Measurements from ENCODE around the gene ELOA.
"Not testable (repeated sequence)": the region's sequence is repeated elsewhere in the genome, so short reads cannot be mapped to it uniquely, and the experiment has no call there.

Gene ELOA

DNA sequence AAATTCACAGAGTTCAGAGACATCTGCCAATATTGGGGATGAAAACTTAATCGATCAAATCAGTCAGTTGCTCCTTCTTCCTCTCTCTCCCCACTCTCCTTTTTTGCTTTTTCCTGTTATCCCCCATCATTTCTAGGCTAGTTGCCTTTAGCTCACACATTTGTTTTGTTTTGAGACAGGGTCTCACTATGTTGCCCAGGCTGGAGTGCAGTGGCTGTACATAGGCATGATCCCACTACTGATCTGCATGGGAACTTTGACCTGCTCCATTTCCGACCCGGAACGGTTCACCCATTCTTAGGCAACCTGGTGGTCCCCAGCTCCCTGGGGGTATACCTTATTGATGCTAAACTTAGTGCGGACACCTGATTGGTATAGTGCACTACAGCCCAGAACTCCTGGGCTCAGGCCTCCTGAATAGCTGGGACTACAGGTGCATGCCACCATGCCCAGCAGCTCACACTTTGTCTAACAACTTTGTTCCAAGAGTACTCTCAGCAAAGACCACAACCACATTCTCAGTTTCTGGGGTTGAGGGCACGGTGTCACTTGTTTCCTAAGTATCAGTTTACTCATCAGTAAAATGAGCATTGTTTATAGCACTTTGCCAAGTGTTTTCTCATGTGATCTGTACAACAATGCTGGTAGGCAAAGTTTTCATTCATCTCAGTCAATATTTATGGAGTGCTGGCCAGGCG is 6.7 kb upstream of the ELOA start:
- DNase-seq, result no peak

GRCh38 chr1:23741609-23742008 is 1.7 kb upstream of the ELOA start:
- no peak for DNase-seq

- no peak for DNase-seq
Observed at GRCh38 chr1:23742670-23743286, 493 bp upstream of the ELOA start.

- DNase-seq, result peak; percentile 33
Observed at GRCh38 chr1:23745515-23745914, 2.2 kb downstream of the ELOA start.

DNA sequence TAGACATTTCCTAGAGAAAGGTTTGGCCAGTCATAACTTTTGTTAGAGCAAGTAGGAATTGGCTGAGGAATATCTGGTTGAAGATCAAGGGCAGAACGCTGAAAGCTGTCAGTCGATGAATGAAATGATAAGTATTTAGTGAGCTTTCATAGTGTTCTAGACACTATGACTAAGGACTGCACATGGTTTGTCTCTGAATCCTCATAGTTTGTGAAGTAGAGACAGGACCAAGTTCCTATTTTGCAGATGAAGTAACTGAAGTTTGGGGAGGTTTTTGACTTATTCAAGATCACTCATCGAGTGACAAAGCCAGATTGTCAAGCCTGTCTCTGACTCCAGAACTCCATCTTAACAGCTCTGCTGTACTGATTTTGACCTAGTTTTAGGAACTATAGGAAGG is 4.7 kb downstream of the ELOA start:
- no peak for DNase-seq

GRCh38 chr1:23751050-23751814 is 8.0 kb downstream of the ELOA start:
- peak; percentile 57 for DNase-seq

DNA sequence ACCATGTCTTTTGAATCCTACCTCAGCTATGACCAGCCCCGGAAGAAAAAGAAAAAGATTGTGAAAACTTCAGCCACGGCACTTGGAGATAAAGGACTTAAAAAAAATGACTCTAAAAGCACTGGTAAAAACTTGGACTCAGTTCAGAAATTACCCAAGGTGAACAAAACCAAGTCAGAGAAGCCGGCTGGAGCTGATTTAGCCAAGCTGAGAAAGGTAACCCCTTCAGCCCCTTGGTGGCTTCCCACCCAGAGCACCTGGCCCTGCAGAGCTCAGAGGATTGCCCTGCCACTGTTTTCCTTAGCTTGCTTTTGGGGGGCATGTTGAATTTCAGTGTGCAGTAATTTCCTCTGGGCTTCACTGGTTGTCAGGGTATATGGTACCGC is 8.5 kb downstream of the ELOA start:
- no peak for DNase-seq

DNA sequence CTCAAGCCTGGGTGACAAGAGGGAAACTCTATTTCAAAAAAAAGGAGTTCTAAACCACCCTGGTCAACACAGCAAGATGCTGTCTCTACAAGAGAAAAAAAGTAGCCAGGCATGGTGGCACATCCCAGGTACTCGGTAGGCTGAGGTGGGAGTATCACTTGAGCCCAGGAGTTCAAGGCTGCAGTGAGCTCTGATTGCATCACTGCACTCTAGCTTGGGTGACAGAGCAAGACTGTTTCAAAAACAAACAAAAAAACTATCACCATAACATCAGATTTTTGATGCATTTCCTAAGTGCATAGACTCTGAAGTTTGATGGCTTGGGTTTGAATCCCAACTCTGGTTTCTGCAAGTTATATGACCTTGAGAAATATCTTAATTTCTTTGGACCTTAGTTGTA is 9.6 kb downstream of the ELOA start:
- no peak for DNase-seq

DNA sequence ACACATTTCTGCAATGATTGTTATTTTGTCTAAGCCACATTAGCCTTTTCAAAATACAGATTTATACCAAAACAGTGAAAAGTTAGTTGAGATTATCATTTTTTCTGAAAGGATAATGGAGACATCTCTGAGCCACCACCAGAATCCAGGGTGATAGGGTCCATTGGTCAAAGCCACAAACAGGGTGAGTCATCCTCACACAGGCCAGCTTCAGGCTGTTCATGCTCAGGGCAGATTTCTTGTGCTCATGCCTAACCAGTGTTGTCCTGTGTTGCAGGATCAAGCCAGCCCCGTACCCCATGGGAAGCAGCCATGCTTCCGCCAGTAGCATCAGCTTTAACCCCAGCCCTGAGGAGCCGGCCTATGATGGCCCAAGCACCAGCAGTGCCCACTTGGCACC is 13.4 kb downstream of the ELOA start:
- DNase-seq, result no peak

DNA sequence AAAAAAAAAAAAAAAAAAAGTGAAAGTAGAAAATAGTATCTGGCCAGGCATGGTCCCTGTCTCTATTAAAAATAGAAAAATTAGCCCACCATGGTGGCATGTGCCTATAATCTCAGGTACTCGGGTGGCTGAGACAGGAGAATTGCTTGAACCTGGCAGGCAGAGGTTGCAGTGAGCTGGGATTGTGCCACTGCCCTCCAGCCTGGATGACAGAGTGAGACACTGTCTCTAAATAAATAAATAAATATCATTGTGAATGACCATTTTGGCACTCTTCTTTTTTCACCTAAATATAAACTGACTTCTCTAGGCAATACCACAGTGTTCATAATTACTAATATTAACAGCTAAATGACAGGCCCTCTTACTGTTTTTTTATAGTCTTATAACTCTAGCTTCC is 14.5 kb downstream of the ELOA start:
- no peak for DNase-seq

DNA sequence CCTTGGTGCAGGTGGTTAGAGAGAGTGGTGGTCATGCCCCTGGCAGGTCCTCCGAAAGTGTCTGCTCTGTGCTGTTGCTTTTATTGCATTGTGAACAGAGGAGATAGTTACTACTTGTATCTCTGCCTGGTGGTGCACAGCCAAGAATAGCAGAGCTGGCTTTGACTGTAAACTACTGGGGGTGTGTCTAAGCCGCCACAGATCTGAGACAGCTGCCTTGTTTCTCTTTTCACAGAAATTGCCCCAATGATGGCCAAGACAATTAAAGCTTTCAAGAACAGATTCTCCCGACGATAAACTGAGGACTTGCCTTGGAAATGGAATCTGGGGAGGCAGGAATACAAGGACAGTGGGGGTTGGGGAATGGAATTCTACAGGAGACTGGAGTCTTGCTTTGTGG is 16.0 kb downstream of the ELOA start:
- DNase-seq, result no peak

DNA sequence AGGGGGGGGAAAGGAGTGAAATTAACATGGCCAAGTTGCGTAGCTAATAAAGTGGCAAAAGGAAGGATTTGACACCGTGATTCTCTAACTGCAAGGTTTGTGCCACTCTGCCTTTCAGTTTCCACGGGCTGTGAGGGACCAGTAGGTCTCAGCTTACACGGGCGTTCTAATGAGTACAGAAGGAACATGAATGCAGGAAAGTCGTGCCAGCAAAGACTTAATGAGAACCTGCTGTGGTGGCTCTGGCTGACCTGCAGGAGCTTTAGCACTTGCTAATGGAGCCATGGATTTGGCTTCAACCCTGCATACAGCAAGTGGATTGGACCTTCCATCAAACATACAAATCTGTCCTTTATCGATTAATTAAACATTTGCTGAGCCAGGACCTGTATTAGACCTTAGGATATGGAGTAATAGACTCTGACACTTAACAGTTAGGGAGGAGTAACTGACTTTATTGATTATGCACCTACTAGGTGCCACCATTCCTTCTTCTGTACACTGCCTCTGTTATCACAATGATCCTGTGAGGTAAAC is 19.8 kb downstream of the ELOA start:
- DNase-seq, result no peak

DNA sequence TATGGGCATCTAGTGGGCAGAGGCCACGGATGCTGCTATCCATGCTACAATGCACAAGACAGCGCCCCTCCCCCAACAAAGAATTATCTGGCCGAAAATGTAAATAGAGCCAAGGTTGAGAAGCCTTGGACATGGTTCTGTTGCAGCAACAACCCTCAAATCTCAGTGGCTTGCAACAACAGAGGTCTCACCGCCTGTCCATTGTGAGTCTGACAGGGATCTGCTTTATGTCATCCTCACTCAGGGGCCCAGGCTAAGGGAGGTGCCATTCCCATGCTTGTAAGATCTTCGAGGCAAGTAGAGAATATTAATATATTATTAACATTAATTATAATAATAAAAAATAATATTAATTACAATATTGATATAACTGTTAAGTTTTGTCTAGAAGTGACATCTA is 25.5 kb downstream of the ELOA start:
- no peak for DNase-seq

DNA sequence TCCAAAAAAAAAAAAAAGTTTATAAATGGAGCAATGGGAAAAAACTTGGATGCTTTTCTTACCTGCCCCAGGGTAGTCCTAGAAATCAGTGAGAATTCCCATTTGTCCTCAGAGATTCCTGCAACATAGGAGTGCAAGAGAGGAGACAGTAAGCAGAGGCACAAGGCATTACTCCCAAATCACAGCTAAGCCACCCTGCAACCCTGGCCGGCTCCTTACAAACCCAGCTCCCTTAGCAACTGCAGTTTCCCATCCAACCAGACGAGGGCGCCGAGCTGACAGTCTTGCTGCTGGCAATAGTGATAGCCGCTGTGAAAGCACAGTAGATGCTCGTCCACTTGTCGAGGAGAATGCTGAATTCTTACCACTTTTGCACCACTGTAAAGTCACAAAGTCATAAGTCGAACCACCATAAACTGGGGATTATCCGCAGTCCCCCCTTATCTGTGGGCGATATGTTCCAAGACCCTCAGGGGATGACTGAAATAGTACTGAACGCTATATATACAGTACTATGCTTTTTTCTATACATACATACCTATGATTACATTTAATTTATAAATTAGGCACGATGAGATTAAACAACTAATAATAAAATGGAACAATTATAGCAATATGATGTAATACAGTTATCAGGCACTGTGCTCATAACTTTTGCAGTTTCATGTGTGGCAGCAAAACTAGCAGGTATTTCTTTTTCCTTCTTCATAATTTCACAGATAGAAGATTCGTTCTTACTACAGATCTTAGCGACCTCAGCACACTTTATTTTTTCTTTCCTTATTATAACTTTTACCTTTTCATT is 29.0 kb downstream of the ELOA start:
- peak; percentile 71 for DNase-seq

DNA sequence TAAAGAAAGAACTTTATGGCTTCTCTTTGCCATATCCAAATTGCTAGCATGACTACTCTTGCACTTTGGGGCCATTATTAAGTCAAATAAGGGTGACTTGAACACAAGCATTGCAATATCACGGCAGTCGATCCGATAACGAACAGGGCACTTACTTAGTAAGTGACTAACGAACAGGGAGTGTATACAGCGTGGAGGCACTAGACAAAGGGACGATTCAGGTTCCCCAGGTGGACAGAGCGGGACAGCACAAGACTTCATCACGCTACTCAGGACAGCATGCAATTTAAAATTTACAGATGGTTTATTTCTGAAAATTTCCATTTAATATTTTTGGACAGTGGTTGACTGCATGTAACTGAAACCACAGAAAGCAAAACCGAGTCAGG is 29.6 kb downstream of the ELOA start:
- DNase-seq, result no peak

GRCh38 chr1:23774174-23774880 is 31.1 kb downstream of the ELOA start:
- DNase-seq, result no peak

GRCh38 chr1:23776217-23776616 is 32.9 kb downstream of the ELOA start:
- DNase-seq, result no peak

DNA sequence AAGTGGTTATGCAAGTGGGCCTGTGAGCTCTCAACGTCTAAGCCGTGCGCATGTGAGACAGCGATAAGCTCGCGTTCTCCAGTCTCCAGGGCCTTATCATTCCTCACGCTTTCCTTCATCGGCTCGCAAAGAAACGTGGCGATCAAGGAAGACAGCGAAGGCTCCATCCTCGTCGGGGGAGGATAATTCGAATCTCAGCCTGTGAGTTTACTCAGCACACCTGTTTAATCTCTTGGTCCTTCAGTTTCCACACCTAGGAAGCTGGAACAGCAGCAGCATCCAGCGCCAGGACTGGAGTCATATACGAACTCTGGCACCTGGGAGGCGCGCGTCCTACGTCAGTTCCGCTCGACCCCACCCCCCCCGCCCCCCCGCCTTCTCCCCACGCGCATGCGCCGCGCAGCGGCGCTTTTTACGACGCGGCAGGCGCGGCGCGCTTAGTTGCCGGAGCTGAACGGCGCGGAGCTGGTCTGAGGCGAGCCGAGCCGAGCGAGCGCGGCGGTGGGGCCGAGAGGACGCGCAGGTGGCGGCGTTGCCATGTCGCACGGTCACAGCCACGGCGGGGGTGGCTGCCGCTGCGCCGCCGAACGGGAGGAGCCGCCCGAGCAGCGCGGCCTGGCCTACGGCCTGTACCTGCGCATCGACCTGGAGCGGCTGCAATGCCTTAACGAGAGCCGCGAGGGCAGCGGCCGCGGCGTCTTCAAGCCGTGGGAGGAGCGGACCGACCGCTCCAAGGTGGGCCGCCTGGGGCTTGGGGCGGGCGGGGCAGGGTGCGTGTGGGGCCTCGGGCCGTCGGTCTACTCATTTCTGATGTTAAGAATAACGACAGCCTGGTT is 34.9 kb downstream of the ELOA start, which contains the start of gene PITHD1:
TSS of gene PITHD1 (plus strand) at position 440 of the 836 bp plus-strand sequence. CDS start at position 538, 98 bp downstream.
- DNase-seq, result peak; percentile 83

- peak; percentile 73 for DNase-seq
Observed at GRCh38 chr1:23779826-23780371, 36.6 kb downstream of the ELOA start.

GRCh38 chr1:23783141-23783540 is 39.9 kb downstream of the ELOA start:
- not testable (repeated sequence) for DNase-seq

DNA sequence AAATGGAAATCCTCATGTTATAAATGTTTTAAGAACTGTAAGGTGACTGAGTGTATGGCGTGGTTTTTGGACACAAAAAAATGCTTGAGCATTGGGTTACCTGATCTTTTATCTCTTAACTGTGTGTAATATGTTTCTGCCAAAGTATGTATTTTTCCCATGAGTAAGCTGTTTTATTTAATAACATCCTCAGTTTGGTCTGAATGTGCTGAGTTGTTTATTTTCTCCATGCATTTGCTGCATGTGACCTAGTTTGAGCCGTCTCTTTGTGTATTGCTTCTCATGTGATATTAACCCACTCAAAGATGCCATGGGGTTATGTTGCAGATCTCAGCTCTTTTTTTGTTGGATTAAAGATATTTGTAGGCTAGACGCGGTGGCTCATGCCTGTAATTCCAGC is 41.6 kb downstream of the ELOA start:
- DNase-seq, result no peak

All from fibroblast of skin of right biceps (primary cell).